ENCODE results near the gene CSGALNACT2.

CSGALNACT2 gene

DNA sequence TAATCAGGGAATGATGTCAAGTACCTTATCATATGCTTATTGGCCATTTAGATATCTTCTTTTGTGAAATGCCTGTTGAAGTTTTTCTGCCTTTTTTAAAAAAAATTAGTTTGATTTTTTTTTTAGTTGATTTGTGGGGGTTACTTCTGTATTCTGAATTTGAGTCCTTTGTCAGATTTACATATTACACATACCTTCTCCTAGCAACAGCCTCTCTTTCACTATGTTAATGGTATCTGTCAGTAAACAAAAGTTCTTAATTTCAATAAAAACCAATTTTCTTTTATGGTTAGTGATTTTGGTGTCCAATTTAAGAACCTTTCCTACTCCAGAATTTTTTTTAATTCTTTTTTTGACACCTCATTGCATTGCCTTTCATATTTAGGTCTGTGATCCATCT is 52.0 kb downstream of the CSGALNACT2 start:
- DNase-seq (ENCODE audit: extremely low read depth, low read depth): no peak
- TF ChIP-seq, protein P1, sequence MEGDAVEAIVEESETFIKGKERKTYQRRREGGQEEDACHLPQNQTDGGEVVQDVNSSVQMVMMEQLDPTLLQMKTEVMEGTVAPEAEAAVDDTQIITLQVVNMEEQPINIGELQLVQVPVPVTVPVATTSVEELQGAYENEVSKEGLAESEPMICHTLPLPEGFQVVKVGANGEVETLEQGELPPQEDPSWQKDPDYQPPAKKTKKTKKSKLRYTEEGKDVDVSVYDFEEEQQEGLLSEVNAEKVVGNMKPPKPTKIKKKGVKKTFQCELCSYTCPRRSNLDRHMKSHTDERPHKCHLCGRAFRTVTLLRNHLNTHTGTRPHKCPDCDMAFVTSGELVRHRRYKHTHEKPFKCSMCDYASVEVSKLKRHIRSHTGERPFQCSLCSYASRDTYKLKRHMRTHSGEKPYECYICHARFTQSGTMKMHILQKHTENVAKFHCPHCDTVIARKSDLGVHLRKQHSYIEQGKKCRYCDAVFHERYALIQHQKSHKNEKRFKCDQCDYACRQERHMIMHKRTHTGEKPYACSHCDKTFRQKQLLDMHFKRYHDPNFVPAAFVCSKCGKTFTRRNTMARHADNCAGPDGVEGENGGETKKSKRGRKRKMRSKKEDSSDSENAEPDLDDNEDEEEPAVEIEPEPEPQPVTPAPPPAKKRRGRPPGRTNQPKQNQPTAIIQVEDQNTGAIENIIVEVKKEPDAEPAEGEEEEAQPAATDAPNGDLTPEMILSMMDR (IDR thresholded peaks at IDR 0.05; ENCODE audit: low read depth, low read length): no peak

GRCh38 chr10:43190775-43191174 is 52.5 kb downstream of the CSGALNACT2 start:
- no peak for DNase-seq (ENCODE audit: extremely low read depth, low read depth)
- TF ChIP-seq, protein P1 (IDR thresholded peaks at IDR 0.05; ENCODE audit: low read depth, low read length): no peak

DNA sequence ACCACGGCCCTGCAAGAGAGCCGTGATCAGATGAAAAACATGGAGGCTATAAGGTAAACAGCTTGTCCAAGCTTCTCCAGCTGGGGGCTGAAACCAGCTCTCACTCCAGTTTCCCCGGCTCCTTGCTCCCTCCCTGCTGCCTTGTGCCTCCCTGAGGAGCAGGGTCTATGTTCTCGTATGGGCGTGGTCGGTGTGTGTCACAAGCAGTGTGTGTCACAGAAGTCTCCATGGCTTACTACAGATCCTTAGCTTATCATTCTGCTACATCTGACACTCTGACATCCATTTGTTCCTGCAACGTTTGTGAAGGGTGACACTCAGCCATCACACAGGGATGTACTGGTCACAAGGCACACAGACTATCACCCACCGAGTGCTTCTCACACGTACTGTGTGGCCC is 54.6 kb downstream of the CSGALNACT2 start:
- TF ChIP-seq, protein P1 (IDR thresholded peaks at IDR 0.05; ENCODE audit: low read depth, low read length): no peak

DNA sequence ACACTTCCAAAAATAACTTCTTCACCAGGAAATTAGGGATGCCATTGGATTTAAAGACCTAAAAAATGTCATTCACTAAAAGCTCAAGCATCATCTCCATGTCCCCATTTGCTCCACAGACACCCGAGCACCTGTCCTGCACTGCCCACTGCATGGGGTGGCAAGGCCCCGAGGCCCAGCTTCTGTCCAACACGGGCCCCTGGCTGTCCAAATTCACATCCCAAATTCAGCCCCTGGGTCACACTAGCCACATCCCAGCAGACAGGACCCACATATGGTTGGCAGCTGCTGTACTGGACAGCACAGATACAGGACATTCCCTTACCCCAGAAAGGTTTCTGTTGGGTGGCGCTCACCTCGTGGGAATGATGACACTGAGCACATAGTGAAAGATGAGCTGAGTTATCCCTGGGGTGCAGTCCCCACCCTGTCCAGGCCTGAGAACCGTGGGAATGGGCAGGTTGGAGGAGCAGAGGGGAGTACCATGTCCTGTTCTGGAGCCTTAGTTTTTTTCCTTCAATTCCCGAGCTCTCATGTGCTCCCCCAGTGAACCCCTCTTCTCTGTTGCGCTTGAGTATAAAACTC is 55.3 kb downstream of the CSGALNACT2 start:
- TF ChIP-seq, protein P1 (IDR thresholded peaks at IDR 0.05; ENCODE audit: low read depth, low read length): no peak
- no peak for DNase-seq (ENCODE audit: extremely low read depth, low read depth)

More for the DNA sequence above, 54.6 kb downstream of the CSGALNACT2 start:
- DNase-seq (ENCODE audit: extremely low read depth, low read depth): no peak

DNA sequence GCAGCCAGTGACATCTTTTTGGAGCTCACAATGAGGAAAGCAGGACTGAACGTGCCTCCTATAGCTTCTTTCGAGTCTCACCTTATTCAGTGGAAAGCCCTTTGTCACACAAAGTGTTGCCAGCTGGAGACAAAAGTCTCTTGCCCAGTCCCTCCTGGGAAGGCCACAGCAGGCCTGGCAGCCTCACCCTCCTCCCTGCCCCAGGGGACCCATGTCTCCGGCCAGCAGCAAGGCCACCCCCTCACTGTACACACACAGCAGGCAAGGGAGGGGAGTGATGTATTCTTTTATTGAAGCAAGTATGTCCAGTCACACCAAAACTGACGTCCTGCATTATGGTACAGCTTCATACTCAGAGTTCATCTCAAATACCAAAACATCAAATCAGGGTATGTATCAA is 56.0 kb downstream of the CSGALNACT2 start:
- TF ChIP-seq, protein P1 (IDR thresholded peaks at IDR 0.05; ENCODE audit: low read depth, low read length): no peak
- DNase-seq (ENCODE audit: extremely low read depth, low read depth): no peak

DNA sequence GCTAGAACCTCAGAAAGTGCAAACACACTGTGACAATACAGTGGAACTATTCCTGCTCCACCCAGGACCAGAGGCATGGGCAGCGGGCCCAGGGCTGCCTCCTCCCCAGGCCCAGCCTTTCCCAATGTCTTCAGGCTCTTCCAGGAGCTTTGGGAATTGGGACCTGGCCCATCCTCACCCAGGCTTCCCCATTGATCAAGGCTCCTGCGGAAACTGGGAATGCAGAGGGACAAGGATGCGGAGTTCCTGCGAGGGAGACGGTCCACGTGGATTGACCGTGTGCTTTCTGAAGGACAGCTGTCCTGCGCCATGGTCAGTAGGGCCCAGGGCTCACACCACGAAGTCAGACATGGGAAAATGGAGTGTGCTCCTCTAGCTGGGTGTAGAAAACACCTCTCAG is 56.6 kb downstream of the CSGALNACT2 start:
- DNase-seq (ENCODE audit: extremely low read depth, low read depth): no peak
- TF ChIP-seq, protein P1 (IDR thresholded peaks at IDR 0.05; ENCODE audit: low read depth, low read length): no peak

GRCh38 chr10:43195557-43195956 is 57.3 kb downstream of the CSGALNACT2 start:
- TF ChIP-seq, protein P1 (IDR thresholded peaks at IDR 0.05; ENCODE audit: low read depth, low read length): no peak
- no peak for DNase-seq (ENCODE audit: extremely low read depth, low read depth)

Measured in AG09319 (cell line).